GM12878 (cell line): Measurements from ENCODE around the gene KHDRBS2.

Experiments used
- EZH2 ChIP-seq: IDR thresholded peaks from 2 replicates; pipeline ENCODE4 v1.6.1; 2012; ENCODE audit warnings: low read depth, mild to moderate bottlenecking, control low read depth, inconsistent platforms, low read length, borderline replicate concordance; ENCODE audit not compliant: control insufficient read depth
- HCFC1 ChIP-seq: fragments of 150-350 bp; IDR thresholded peaks from 2 replicates; pipeline ENCODE4 v1.6.1; 2014; ENCODE audit warnings: low read length
- MEF2A ChIP-seq: IDR thresholded peaks from 2 replicates; pipeline ENCODE4 v1.6.1; 2011; ENCODE audit warnings: low read depth, mild to moderate bottlenecking, low read length, moderate library complexity; ENCODE audit not compliant: insufficient read depth
- POLR2A ChIP-seq: IDR thresholded peaks from 2 replicates; pipeline ENCODE4 v1.6.1; 2011; ENCODE audit warnings: low read depth, mild to moderate bottlenecking, low read length
- POLR2AphosphoS5 ChIP-seq: IDR thresholded peaks from 2 replicates; pipeline ENCODE4 v1.6.1; 2011; ENCODE audit warnings: mild to moderate bottlenecking, low read length, inconsistent platforms
- SPI1 ChIP-seq: IDR thresholded peaks from 2 replicates; pipeline ENCODE4 v1.6.1; 2011; ENCODE audit warnings: low read depth, mild to moderate bottlenecking, low read length, moderate library complexity, borderline replicate concordance; ENCODE audit not compliant: insufficient read depth
- TF ChIP-seq, protein P1 (sequence below), 3 experiments: IDR thresholded peaks in 2 of 3; conservative IDR thresholded peaks in 1 of 3; 2 replicates each; pipeline ENCODE4 v1.5.1; 2011; ENCODE audit warnings: low read depth in 3 of 3, low read length in 3 of 3, mild to moderate bottlenecking in 3 of 3, control low read depth in 2 of 3, moderate library complexity in 2 of 3, inconsistent platforms in 1 of 3, mixed read lengths in 1 of 3; ENCODE audit not compliant: control insufficient read depth in 2 of 3, insufficient read depth in 1 of 3; ENCODE audit errors: extremely low read depth in 1 of 3

DNA sequence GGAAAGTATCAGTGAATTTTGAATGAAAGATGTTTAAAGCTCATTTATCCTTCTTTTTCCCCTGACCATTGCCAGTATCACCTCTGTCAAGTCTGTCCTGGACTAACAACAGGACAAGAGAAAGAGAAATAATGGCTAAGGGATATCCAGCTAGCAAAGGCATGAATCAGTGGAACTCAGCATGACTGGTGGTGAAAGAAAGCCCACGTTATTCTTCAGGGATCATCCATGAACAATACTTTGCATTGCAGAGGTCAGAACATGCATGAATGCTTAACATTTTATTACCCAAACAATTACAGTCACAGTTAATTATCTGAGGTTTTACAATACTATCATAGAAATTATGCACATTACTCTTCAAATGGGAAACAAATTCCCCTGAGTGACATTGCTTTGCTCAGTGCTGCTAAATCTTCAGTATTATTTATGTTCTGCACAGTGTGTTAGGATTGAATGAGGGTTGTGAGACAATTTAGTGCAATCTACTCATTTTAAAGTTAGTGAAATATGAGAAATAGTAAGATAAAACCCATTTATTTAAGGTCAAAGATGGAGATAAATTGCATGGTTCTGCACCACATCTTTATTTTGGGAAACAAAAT is 350.7 kb downstream of the KHDRBS2 start:
- TF ChIP-seq SPI1 (no peak), POLR2AphosphoS5 (no peak), MEF2A (no peak), HCFC1 (no peak), EZH2 (no peak), POLR2A (no peak)
- TF ChIP-seq, protein P1, sequence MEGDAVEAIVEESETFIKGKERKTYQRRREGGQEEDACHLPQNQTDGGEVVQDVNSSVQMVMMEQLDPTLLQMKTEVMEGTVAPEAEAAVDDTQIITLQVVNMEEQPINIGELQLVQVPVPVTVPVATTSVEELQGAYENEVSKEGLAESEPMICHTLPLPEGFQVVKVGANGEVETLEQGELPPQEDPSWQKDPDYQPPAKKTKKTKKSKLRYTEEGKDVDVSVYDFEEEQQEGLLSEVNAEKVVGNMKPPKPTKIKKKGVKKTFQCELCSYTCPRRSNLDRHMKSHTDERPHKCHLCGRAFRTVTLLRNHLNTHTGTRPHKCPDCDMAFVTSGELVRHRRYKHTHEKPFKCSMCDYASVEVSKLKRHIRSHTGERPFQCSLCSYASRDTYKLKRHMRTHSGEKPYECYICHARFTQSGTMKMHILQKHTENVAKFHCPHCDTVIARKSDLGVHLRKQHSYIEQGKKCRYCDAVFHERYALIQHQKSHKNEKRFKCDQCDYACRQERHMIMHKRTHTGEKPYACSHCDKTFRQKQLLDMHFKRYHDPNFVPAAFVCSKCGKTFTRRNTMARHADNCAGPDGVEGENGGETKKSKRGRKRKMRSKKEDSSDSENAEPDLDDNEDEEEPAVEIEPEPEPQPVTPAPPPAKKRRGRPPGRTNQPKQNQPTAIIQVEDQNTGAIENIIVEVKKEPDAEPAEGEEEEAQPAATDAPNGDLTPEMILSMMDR (IDR thresholded peaks at IDR 0.05 in 2 of 3, conservative IDR thresholded peaks at IDR 0.05 in 1 of 3; ENCODE audit: control insufficient read depth in 2 of 3, extremely low read depth in 1 of 3, insufficient read depth in 1 of 3, low read depth in 3 of 3, low read length in 3 of 3), result no peak
